Liver (tissue), 9 donors: Measurements from ENCODE around the gene IGF2BP2. TPM values are rescaled to one million over a fixed set of nuclear protein-coding genes. Genes with fewer than 3 reads are reported as not detected.

Source experiments
- DNase-seq: peaks from one replicate; pipeline ENCODE4 v3.0.0-alpha.2; 2017; ENCODE audit warnings: low spot score
- H3K27ac ChIP-seq, 2 donors: one replicate each; pipeline ENCODE4 v1.7.0; 2013; ENCODE audit warnings: inconsistent platforms in 2 of 2, low read length in 2 of 2, control low read depth in 1 of 2, low read depth in 1 of 2, mild to moderate bottlenecking in 1 of 2
- H3K27me3 ChIP-seq, 4 donors: one replicate each; pipeline versions ENCODE4 v1.6.1 to v1.7.0; 2013; ENCODE audit warnings: low read length in 3 of 4, inconsistent platforms in 1 of 4, mild to moderate bottlenecking in 1 of 4, moderate library complexity in 1 of 4; ENCODE audit not compliant: control insufficient read depth in 4 of 4, insufficient read depth in 4 of 4
- H3K36me3 ChIP-seq, 4 donors: one replicate each; pipeline versions ENCODE4 v1.6.1 to v1.7.0; 2013; ENCODE audit warnings: low read length in 3 of 4, mild to moderate bottlenecking in 3 of 4, low read depth in 1 of 4, moderate library complexity in 1 of 4; ENCODE audit not compliant: control insufficient read depth in 4 of 4, insufficient read depth in 3 of 4
- H3K4me1 ChIP-seq, 4 donors: one replicate each; pipeline versions ENCODE4 v1.6.1 to v1.7.0; 2013; ENCODE audit warnings: low read length in 3 of 4, mild to moderate bottlenecking in 3 of 4, moderate library complexity in 1 of 4; ENCODE audit not compliant: control insufficient read depth in 4 of 4, insufficient read depth in 4 of 4
- H3K4me3 ChIP-seq, 3 donors: one replicate each; pipeline versions ENCODE4 v1.6.1 to v1.7.0; 2013; ENCODE audit warnings: low read length in 3 of 3, control low read depth in 1 of 3, low read depth in 1 of 3, mild to moderate bottlenecking in 1 of 3
- H3K9ac ChIP-seq, 2 donors: one replicate each; pipeline ENCODE4 v1.7.0; 2013; ENCODE audit warnings: low read length in 2 of 2, mild to moderate bottlenecking in 2 of 2, moderate library complexity in 2 of 2, control low read depth in 1 of 2, low read depth in 1 of 2
- H3K9me3 ChIP-seq, 4 donors: one replicate each; pipeline versions ENCODE4 v1.6.1 to v1.7.0; 2013; ENCODE audit warnings: low read length in 3 of 4; ENCODE audit not compliant: control insufficient read depth in 4 of 4
- EGR1 ChIP-seq, 2 donors: IDR thresholded peaks; 2 replicates each; pipeline ENCODE4 v1.6.1; 2016 to 2018; ENCODE audit warnings: antibody characterized with exemption in 2 of 2, low read depth in 2 of 2
- FOXA1 ChIP-seq: IDR thresholded peaks from 2 replicates; pipeline ENCODE4 v1.6.1; 2016; ENCODE audit warnings: antibody characterized with exemption
- FOXA2 ChIP-seq: IDR thresholded peaks from 2 replicates; pipeline ENCODE4 v1.6.1; 2016; ENCODE audit warnings: antibody characterized with exemption
- HNF4G ChIP-seq: IDR thresholded peaks from 2 replicates; pipeline ENCODE4 v1.6.1; 2016; ENCODE audit warnings: antibody characterized with exemption
- JUND ChIP-seq, 2 donors: IDR thresholded peaks; 2 replicates each; pipeline ENCODE4 v1.6.1; 2016; ENCODE audit warnings: antibody characterized with exemption in 2 of 2
- NR2F2 ChIP-seq: IDR thresholded peaks from 2 replicates; pipeline ENCODE4 v1.6.1; 2016; ENCODE audit warnings: antibody characterized with exemption
- RAD21 ChIP-seq, 2 donors: IDR thresholded peaks; 2 replicates each; pipeline ENCODE4 v1.6.1; 2016; ENCODE audit warnings: antibody characterized with exemption in 2 of 2, mild to moderate bottlenecking in 2 of 2
- REST ChIP-seq: IDR thresholded peaks from 2 replicates; pipeline ENCODE4 v1.6.1; 2016; ENCODE audit warnings: antibody characterized with exemption, mild to moderate bottlenecking
- RXRA ChIP-seq, 2 donors: IDR thresholded peaks; 2 replicates each; pipeline ENCODE4 v1.6.1; 2017 to 2018; ENCODE audit warnings: antibody characterized with exemption in 2 of 2, mild to moderate bottlenecking in 1 of 2
- SP1 ChIP-seq: IDR thresholded peaks from 2 replicates; pipeline ENCODE4 v1.6.1; 2018; ENCODE audit warnings: antibody characterized with exemption, mild to moderate bottlenecking
- YY1 ChIP-seq: IDR thresholded peaks from 2 replicates; pipeline ENCODE4 v1.6.1; 2016; ENCODE audit warnings: antibody characterized with exemption, mild to moderate bottlenecking
- ZBTB33 ChIP-seq: IDR thresholded peaks from 2 replicates; pipeline ENCODE4 v1.6.1; 2016; ENCODE audit warnings: antibody characterized with exemption
- WGBS: extraction: QIAGEN DNeasy Blood & Tissue Kit; methylation state at CpG from one replicate; pipeline ENCODE4 v1.1.7; 2013; 5-methylcytosine and 5-hydroxymethylcytosine counted together
- polyA plus RNA-seq, 2 donors: library from polyadenylated mRNA; stranded (reverse) in 1 of 2; unstranded in 1 of 2; fragments of 200-250 nt in 1 of 2; fragments of >200 nt in 1 of 2; fragmentation: Nextera tagmentation in 1 of 2; extraction: Ambion mirVana in 1 of 2; gene quantifications; one replicate each; pipeline versions ENCODE4 v1.2.1 to v1.2.3, GENCODE V29; 2013 to 2015
- total RNA-seq, 2 donors: library from RNA; depleted of rRNA; stranded (reverse); fragments of >200 nt; gene quantifications; one replicate each; pipeline ENCODE4 v1.2.3, GENCODE V29; 2014
- TF ChIP-seq, protein P1 (sequence below): IDR thresholded peaks from 2 replicates; pipeline ENCODE4 v1.6.1; 2016; ENCODE audit warnings: antibody characterized with exemption
- TF ChIP-seq, protein P2 (sequence below): IDR thresholded peaks from 2 replicates; pipeline ENCODE4 v1.6.1; 2016; ENCODE audit warnings: antibody characterized with exemption
- donor health status: healthy.
- donor health status: healthy.
- donor health status: healthy.
- donor health status: healthy.
- donor health status: healthy.

The IGF2BP2 gene
- total and polyA plus RNA-seq, 4 donors, result 0.67 to 35.0 (median 1.7) TPM

DNA sequence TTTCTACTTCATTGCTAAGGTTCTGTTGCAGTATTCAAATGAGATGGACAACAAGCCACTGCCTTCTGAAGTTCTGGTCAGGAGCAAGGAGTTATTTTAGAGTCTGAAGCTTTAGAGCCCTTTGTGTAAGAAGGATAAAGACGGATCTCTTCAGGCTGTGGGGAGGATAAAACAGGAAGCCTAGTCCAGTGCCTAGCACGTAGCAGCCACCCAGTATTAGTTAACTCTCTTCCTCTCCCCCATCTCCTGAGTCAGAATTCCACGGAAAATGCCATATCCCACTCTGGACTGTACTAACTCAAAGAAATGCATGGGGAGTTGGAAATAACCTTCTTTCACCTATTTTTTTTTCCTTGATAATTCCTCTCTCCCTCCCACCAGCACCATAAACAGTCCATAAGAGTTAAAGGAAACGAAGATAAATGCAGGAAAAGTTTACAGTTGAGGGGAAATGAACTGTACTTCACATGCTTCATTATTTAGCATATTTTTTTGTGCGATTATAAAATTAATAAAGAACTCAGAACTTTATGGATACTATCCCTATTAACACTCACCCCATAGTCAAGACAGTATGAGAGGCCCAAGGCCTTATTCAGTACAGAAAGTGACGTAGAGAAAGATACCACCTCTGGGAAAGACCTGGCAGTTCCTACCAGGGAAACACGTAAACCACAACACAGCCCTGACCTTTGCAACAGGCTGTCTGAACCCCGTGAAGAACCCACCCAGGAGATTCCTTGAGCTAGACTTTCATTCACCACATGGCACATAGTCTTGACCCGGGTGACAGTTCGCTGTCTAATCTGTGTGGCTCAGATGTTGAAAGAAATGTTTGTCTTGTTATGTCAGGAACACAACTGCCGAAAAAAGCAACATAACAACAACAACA is 9.2 kb downstream of the IGF2BP2 start:
- peak; percentile 45 for DNase-seq
- Histone ChIP-seq H3K4me3 (no peak overlapping the region), H3K4me1 (no peaks in the 10 kb centered on the region), H3K27ac (no peak overlapping the region), H3K36me3 (no peaks in the 10 kb centered on the region), H3K9me3 (no peaks in the 10 kb centered on the region), H3K27me3 (peaks cover 0 to 9% (median 4%) of the 10 kb centered on the region in 4 donors), H3K9ac (no peak overlapping the region)
- TF ChIP-seq YY1 (no peak), ZBTB33 (no peak), RXRA (IDR thresholded peaks at IDR 0.05) (no peak), SP1 (no peak), NR2F2 (peak; percentile 9), JUND (IDR thresholded peaks at IDR 0.05) (no peak), FOXA2 (no peak), HNF4G (no peak)
- TF ChIP-seq, protein P1, sequence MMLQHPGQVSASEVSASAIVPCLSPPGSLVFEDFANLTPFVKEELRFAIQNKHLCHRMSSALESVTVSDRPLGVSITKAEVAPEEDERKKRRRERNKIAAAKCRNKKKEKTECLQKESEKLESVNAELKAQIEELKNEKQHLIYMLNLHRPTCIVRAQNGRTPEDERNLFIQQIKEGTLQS, result no peak
- 64% methylated on average over 11 of the region's 11 CpGs for WGBS

- 74% methylated on average over 4 of the region's 4 CpGs for WGBS
Observed at GRCh38 chr3:185813691-185814215, 11.1 kb downstream of the IGF2BP2 start.

More at GRCh38 chr3:185813691-185814215, 11.1 kb downstream of the IGF2BP2 start:
- H3K27ac ChIP-seq, result no peak overlapping the region
- H3K9ac ChIP-seq, result no peak overlapping the region
- H3K4me3 ChIP-seq, result no peak overlapping the region
- peaks cover 0 to 8% (median 4%) of the 10 kb centered on the region in 4 donors for H3K27me3 ChIP-seq
- no peaks in the 10 kb centered on the region for H3K36me3 ChIP-seq
- H3K9me3 ChIP-seq, result no peaks in the 10 kb centered on the region
- TF ChIP-seq EGR1 (IDR thresholded peaks at IDR 0.05; ENCODE audit: low read depth in 2 of 2) (no peak), FOXA1 (no peak), NR2F2 (no peak), REST (no peak), JUND (IDR thresholded peaks at IDR 0.05) (no peak), RAD21 (IDR thresholded peaks at IDR 0.05) (no peak), SP1 (no peak)
- TF ChIP-seq, protein P2, sequence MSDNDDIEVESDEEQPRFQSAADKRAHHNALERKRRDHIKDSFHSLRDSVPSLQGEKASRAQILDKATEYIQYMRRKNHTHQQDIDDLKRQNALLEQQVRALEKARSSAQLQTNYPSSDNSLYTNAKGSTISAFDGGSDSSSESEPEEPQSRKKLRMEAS, result no peak
- no peaks in the 10 kb centered on the region for H3K4me1 ChIP-seq
- no peak for DNase-seq
